Mesodermal cell (in vitro differentiated cells): ENCODE measurements around the gene CSTF1.

Source experiments
- H3K27ac ChIP-seq: 2 replicates; pipeline ENCODE4 v1.7.0; 2013; ENCODE audit warnings: mild to moderate bottlenecking, low read depth, low read length, moderate library complexity; ENCODE audit not compliant: severe bottlenecking
- H3K36me3 ChIP-seq: 2 replicates; pipeline ENCODE4 v1.7.1; 2013; ENCODE audit warnings: mild to moderate bottlenecking, low read length, moderate library complexity; ENCODE audit not compliant: control insufficient read depth, insufficient read depth
- H3K4me1 ChIP-seq: one replicate; pipeline ENCODE4 v1.7.1; 2013; ENCODE audit warnings: mild to moderate bottlenecking, low read length; ENCODE audit not compliant: insufficient read depth, control insufficient read depth, poor library complexity, severe bottlenecking
- H3K4me3 ChIP-seq: 2 replicates; pipeline ENCODE4 v1.7.0; 2013; ENCODE audit warnings: low read length, control low read depth, mild to moderate bottlenecking; ENCODE audit not compliant: insufficient read depth, poor library complexity, severe bottlenecking; ENCODE audit errors: extremely low read depth
- H3K9me3 ChIP-seq: 2 replicates; pipeline ENCODE4 v1.7.1; 2013; ENCODE audit warnings: mild to moderate bottlenecking, low read length, moderate library complexity; ENCODE audit not compliant: control insufficient read depth
- WGBS, 2 experiments: methylation state at CpG; one replicate each; pipeline ENCODE4 v1.1.5; 2013; ENCODE audit warnings: missing lambda C conversion rate in 2 of 2; ENCODE audit not compliant: insufficient coverage in 2 of 2; 5-methylcytosine and 5-hydroxymethylcytosine counted together

The CSTF1 gene

GRCh38 chr20:56438284-56438683, 45.8 kb downstream of the CSTF1 start:
- Histone ChIP-seq H3K4me3 (no peak overlapping the region), H3K27ac (no peak overlapping the region), H3K36me3 (no peaks in the 10 kb centered on the region), H3K9me3 (no peaks in the 10 kb centered on the region), H3K4me1 (peaks cover 20% of the 10 kb centered on the region)
- 94 to 100% methylated on average over 3 to 4 of the region's 4 CpGs for WGBS, 2 experiments

DNA sequence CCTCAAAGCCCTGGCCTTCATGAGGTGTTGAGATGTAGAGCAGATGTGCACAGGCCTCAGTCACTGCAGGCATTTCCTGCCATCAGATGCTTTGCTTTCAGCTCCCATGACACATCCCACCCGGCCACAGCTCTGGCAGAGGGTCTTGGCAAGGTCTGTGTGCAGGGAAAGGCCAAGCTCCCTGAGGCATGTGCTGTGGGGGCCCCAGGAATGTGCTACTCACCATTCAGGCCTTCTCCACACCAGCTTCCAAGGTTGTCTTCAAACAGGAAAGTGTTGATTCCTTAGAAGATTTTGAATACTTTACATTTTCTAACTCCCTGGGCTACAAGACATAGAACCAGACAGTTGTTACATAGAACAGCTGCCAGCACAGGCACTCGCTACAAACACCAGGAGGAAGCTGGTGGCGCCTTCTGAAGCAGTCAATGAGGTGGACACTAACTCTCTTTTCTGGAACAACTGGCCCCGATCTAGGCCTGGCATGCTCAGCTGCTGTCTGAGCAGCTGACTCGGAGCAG, 47.4 kb downstream of the CSTF1 start:
- H3K36me3 ChIP-seq = no peaks in the 10 kb centered on the region
- no peaks in the 10 kb centered on the region for H3K9me3 ChIP-seq
- 63 to 90% methylated on average over 4 to 5 of the region's 5 CpGs for WGBS, 2 experiments
- no peak overlapping the region for H3K4me3 ChIP-seq
- H3K27ac ChIP-seq = peak overlapping the region; percentile 95
- H3K4me1 ChIP-seq = peaks cover 27% of the 10 kb centered on the region

- Histone ChIP-seq H3K9me3 (no peaks in the 10 kb centered on the region), H3K4me1 (peaks cover 27% of the 10 kb centered on the region), H3K27ac (peak overlapping the region; percentile 95), H3K36me3 (no peaks in the 10 kb centered on the region), H3K4me3 (no peak overlapping the region)
- WGBS, 2 experiments = 94 to 100% methylated on average over 3 to 4 of the region's 4 CpGs
Measured at GRCh38 chr20:56440346-56441007, 48.0 kb downstream of the CSTF1 start.

DNA sequence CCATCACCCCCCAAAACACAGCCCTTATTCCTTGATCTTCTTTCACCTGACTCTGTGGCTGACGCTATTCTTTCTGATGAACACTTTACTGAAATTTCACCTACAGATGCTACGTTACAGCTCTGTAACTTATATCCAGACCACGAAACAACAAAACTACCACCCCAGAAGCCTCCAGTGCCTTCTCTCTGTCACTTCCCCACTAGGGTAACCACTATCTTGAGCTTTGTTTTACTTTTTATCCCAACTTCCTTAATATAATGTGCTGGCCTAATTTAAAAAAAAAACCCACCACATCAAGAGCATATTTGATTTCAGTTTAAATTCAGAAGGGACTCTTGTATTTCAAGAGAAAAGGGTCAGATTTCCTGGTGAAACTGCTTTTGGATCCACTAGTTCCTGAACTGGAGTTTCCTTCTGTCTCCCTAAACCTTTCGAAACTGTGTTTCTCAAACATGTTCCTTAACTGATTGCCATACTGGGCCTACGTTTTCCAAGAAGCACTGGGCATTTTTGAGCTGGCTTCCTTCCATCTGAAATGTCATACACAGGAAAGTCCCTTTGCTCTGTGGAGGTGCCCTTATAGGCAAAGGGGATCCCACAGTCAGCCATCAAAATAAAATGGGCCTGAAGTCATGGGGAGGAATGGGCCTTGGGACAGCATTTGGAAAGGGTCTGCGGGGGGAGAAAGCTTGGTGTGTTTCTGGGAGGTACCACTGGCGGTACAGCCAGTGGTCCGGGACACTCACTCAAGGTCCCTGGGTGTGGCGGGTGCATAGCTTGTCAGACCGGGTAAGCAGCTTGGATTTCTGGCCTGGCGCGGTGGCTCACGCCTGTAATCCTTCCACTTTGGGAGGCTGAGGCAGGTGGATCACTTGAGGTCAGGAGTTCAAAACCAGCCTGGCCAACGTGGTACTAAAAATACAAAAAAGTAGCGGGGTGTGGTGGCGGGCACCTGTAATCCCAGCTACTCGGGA, 50.2 kb downstream of the CSTF1 start:
- WGBS, 2 experiments = 89 to 97% methylated on average over 15 of the region's 17 CpGs
- Histone ChIP-seq H3K4me3 (no peak overlapping the region), H3K27ac (no peak overlapping the region), H3K36me3 (no peaks in the 10 kb centered on the region), H3K9me3 (no peaks in the 10 kb centered on the region), H3K4me1 (peaks cover 27% of the 10 kb centered on the region)

DNA sequence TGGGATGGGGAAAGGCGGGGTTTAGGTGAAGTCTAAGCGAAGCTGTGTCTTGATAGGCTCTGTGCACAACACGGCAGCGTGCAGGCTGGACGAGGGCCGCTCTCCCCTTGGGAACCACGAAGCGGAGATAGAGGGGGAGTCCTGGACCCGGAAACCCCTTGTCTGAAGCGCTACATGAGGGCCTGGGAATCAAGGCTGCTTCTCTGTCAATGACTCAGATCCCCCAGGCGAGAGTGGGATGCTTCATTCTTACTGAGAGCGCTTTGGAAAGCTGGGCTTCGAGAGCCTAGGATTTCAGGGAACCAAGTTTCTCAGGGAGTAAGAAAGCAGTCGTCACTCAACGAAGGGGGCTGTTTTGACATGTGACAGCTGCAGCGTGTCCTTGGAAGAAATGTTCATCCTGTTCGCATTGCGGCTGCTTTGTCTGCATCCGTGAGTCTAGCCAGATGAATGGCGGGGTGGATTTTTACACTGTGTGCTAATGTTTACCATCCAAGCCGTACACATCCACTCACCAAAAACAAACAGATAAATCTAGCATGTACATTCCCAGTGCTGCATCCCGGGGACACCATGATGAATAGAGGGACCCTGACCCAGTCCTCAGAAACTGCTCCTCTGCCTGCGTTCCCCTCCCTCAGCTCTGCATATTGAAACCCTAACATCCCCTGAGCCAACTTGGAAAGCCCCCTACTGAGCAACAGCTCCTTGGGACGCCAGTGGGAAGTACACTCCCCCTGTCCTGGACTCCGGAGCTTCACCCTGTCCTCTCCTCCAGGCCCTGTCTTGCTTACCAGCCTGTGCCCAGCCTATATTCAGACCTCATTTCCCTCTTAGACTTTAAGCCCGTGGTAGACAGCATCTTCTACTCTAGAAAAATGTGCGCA, 51.5 kb downstream of the CSTF1 start:
- Histone ChIP-seq H3K4me1 (peaks cover 27% of the 10 kb centered on the region), H3K27ac (no peak overlapping the region), H3K9me3 (no peaks in the 10 kb centered on the region), H3K4me3 (no peak overlapping the region), H3K36me3 (no peaks in the 10 kb centered on the region)
- WGBS, 2 experiments = 86 to 88% methylated on average over 21 to 24 of the region's 27 CpGs

- WGBS, 2 experiments = 90 to 98% methylated on average over 3 of the region's 3 CpGs
- no peak overlapping the region for H3K27ac ChIP-seq
- H3K36me3 ChIP-seq = no peaks in the 10 kb centered on the region
- H3K4me3 ChIP-seq = no peak overlapping the region
- peaks cover 24% of the 10 kb centered on the region for H3K4me1 ChIP-seq
- H3K9me3 ChIP-seq = no peaks in the 10 kb centered on the region
Measured at GRCh38 chr20:56445130-56445529, 52.7 kb downstream of the CSTF1 start.

DNA sequence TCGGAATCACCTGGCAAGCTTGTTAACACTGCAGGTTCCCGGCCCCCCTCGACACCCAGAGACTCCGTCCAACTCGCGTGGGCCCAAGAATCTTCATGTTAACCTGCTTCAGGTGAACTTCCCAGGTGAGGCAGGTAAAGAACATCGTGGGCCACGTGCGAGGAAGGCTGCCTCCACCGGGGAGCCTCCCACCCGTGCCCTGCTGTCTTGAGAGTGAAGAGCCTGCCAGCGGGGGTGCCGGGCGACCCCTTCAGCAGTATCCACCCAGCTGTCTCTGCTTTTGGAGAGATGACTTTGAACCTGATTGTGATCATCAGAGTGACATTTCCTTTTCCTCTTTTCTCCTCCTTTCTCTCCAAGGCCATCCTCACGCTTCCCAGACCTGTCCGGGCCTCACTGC, 53.1 kb downstream of the CSTF1 start:
- no peaks in the 10 kb centered on the region for H3K9me3 ChIP-seq
- H3K27ac ChIP-seq = no peak overlapping the region
- H3K4me1 ChIP-seq = peaks cover 20% of the 10 kb centered on the region
- 88 to 91% methylated on average over 14 to 15 of the region's 16 CpGs for WGBS, 2 experiments
- H3K36me3 ChIP-seq = no peaks in the 10 kb centered on the region
- H3K4me3 ChIP-seq = no peak overlapping the region

DNA sequence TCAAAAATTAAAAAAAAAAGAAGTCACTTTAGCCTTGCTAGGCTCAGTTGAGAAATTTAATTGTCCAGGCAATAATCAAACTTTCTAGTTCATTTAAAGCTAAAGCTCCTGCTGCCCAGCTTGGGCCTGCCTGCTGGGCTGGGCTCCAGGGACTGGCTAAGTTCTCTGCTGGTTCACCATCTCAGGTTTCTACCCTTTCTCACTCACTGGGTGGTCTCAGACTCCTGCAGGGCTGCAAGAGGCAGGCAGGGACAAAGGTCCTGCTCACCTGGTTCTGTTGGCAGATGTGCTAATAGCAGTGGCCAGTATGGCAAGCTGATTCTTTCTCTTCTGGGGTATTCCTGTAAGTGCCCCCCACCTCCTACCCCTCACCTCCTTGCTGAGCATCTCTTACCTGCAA, 54.8 kb downstream of the CSTF1 start:
- no peaks in the 10 kb centered on the region for H3K9me3 ChIP-seq
- peaks cover 15% of the 10 kb centered on the region for H3K4me1 ChIP-seq
- H3K27ac ChIP-seq = no peak overlapping the region
- no peak overlapping the region for H3K4me3 ChIP-seq
- no peaks in the 10 kb centered on the region for H3K36me3 ChIP-seq

DNA sequence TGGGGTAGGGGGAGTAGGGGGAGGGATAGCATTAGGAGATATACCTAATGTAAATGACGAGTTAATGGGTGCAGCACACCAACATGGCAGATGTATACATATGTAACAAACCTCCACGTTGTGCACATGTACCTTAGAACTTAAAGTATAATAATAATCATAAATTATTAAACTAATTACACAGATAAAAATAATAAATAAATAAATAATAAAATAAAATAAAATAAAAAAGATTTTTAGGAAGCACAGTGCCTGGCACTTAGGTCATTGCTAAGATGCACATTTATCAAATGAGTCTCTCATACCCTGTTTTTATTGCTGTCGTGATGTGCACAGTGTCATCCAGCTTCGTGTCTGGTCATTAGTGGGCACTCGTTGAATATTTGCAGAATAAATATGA, 57.0 kb downstream of the CSTF1 start:
- WGBS, 2 experiments = no CpG with 5 or more reads among the region's 5 CpGs
- H3K36me3 ChIP-seq = no peaks in the 10 kb centered on the region

GRCh38 chr20:56451056-56451765, 58.8 kb downstream of the CSTF1 start:
- Histone ChIP-seq H3K4me1 (no peaks in the 10 kb centered on the region), H3K27ac (no peak overlapping the region), H3K9me3 (no peaks in the 10 kb centered on the region), H3K4me3 (no peak overlapping the region), H3K36me3 (no peaks in the 10 kb centered on the region)
- 87 to 92% methylated on average over 11 to 12 of the region's 13 CpGs for WGBS, 2 experiments

More for the DNA sequence above, 57.0 kb downstream of the CSTF1 start:
- Histone ChIP-seq H3K4me3 (no peak overlapping the region), H3K27ac (no peak overlapping the region), H3K9me3 (no peaks in the 10 kb centered on the region), H3K4me1 (peaks cover under 1% of the 10 kb centered on the region)
